Nucleus accumbens (tissue), 56 donors: ENCODE results near the gene ENTPD6.
"Not testable (repeated sequence)": the region's sequence is repeated elsewhere in the genome, so short reads cannot be mapped to it uniquely, and the experiment has no call there.

Source experiments
- DNase-seq, 56 donors: peaks; one replicate each; lab custom pipeline; 2025; lab: John Stamatoyannopoulos, UW

The ENTPD6 gene

GRCh38 chr20:25221592-25222460, 26.3 kb downstream of the ENTPD6 start:
- no peak for DNase-seq

GRCh38 chr20:25222461-25223178, 27.1 kb downstream of the ENTPD6 start:
- no peak for DNase-seq

DNA sequence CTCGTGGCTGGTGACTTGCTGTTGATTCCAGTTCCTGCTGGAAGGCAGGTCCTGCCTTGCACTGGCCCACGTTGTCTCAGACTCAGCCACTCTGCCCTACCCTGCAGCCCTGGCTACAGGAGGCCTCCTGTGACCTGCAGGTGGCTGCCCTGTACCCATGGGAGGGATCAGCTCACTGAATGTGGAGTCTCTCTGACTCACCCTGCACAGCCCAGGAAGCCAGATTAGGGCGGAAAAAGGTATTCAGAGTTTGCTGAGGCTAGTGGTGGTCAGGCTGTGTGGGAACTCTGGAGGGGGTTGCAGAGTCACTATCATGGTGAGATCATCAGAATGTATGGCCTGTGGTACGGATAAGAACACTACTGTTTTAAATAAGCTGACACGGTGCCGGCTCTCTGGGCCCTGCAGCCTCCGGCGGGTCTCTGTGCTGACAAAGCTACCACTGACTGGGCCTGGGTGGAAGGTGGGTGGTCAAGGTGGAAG, 27.7 kb downstream of the ENTPD6 start:
- no peak for DNase-seq

GRCh38 chr20:25223765-25224720, 28.5 kb downstream of the ENTPD6 start:
- DNase-seq = no peak

- DNase-seq = no peak
Measured at GRCh38 chr20:25224941-25225340, 29.4 kb downstream of the ENTPD6 start.

DNA sequence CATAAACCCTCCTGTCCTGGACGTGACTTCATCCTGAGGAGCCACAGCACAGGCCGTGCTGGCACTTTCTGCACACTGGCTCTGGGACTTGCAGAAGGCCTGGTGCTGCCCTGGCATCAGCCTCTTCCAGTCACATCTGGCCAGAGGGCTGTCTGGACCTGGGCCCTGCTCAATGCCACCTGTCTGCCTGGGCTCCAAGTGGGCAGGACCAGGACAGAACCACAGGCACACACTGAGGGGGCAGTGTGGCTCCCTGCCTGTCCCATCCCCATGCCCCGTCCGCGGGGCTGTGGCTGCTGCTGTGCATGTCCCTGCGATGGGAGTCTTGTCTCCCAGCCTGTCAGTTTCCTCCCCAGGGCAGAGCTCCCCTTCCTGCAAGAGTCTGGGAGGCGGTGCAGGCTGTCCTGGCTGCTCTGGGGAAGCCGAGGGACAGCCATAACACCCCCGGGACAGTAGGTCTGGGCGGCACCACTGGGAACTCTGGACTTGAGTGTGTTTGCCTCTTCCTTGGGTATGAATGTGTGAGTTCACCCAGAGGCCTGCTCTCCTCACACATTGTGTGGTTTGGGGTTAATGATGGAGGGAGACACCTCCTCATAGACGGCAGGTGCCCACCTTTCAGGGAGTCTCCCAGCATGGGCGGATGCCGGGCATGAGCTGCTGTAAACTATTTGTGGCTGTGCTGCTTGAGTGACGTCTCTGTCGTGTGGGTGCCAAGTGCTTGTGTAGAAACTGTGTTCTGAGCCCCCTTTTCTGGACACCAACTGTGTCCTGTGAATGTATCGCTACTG, 30.3 kb downstream of the ENTPD6 start:
- no peak for DNase-seq

DNA sequence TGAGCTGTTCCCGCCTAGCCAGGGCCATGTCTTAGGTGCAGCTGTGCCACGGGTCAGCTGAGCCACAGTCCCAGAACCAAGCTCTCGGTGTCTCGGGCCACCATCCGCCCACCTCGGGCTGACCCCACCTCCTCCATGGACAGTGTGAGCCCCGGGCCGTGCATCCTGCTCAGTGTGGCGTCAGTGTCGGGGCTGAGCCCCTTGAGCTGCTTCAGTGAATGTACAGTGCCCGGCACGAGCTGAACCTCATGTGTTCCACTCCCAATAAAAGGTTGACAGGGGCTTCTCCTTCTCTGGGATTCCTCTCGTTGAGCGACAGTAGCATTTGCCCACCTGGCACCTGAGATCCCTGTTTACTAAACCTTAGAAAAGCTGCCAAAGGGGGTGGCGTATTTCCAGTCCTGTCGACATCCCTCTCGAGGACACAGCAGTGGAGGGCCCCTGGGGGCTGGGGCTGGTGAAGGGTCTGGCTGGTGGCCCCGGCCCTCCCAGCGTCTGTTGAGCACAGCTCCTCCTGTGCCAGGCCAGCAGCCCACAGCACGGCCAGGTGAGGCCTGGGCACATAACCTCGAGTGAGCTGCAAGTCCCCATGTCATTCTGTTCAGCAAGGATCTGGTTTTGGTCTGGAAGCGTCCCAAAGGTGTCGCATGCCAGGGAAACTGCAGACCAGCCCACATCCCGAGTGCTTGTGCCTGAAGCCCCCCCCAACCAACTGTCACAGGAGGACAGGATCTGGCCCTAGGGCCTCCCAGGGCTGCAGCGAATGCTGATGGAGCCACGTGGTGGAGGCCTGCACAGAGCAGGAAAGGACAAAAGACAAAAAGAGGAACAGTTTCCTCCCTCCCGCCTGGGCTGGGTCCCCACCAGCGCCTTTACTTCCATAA, 31.2 kb downstream of the ENTPD6 start:
- DNase-seq = peak in 7 of 56 donors; percentile 15 to 51 (median 28)

- no peak for DNase-seq
Measured at GRCh38 chr20:25227317-25227831, 31.9 kb downstream of the ENTPD6 start.

DNA sequence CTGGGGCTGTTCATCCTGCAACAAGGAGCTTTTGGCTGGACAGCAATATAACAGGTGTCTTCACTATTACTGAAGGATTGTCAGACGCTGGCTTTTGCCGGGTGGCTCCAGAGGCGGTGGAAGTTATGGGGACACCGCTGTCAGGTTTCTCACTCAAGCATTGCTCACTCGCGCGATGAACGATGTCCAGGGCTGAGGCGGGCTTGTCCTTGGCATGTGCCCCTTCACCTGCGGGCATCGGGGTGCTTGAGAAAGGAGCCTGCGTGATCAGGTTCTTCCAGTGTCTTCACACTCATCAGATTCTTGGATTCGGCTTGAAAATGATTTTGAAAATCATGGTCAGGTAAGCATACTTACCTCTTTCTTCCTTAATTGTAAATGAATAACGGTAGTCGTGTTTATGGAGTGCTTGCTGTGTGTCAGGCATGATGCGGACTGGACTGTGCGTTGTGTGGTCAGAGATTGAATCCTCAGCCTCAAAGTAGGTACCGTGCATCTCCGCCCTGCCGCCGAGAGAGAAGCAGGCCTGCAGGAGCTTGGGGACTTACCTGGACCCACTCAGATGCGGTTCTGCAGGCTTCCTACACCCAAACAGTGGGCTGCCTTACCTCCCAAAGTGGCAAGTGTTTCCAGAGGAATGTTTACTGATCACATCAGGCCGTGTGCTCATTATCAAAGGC, 34.1 kb downstream of the ENTPD6 start:
- DNase-seq = no peak

DNA sequence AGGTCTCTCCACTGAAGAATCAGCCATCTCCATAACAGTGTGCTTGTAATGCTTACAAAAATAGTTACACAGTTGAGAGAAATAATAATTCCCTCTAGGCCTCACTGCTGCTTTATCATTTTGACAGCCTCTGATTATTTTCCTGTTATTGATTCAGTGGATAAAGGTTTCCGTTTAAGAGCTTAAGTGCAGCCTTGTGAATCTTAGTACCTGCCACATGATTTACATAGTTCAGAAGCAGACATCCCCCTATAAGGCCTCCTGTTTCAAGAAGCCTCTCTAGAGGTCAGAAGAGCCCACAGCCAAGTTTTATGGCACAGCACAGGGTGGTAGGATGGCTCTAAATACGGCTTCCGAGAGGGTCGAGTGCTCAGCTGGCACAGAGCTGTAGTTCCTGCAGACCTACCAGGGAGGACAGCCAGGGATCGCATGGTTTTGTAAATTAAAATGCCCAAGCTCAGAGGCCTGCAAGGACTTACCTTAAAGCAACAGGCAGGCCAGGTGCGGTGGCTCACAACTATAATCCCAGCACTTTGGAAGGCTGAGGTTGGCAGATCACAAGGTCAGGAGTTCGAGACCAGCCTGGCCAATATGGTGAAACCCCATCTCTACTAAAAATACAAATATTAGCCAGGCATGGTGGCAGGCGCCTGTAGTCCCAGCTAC, 34.8 kb downstream of the ENTPD6 start:
- no peak for DNase-seq

DNA sequence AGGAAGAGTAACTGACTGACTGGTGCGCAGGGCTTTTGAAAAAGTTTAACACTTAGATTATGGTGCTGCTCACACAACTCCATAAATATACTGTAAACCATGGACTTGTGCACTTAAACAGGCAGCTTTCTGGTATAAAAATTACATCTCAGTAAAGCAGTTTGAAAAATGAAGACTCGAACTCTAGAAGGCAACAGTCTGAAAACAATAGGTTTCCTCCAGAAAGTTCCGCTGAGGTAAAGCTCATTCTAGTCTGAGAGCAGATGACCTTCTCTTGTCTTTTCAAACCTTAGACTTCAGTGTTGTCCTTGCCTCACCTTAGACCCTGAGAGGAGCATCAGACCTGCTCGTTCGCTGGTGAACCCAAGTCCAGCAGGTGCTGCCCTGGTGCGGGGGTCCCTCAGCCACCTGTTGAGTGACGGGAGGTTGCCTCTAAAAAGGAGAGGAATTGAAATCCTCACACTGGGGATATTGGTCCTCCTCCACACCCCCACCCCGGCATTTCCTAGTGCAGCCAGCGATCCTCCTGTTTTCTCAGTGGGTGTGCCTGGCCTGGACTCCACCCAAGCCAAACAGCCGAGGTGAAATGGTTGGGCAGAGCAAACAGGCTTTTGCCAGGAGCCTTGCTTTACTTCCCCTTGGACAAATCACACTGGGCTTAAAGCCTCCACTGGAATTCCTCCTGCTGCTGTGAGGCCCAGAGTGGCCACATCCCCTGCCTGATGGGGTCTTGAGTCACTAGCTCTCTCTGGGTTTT, 37.7 kb downstream of the ENTPD6 start:
- no peak for DNase-seq

GRCh38 chr20:25234009-25234849, 38.7 kb downstream of the ENTPD6 start:
- not testable (repeated sequence) for DNase-seq

GRCh38 chr20:25236450-25237304, 41.2 kb downstream of the ENTPD6 start:
- no peak for DNase-seq

DNA sequence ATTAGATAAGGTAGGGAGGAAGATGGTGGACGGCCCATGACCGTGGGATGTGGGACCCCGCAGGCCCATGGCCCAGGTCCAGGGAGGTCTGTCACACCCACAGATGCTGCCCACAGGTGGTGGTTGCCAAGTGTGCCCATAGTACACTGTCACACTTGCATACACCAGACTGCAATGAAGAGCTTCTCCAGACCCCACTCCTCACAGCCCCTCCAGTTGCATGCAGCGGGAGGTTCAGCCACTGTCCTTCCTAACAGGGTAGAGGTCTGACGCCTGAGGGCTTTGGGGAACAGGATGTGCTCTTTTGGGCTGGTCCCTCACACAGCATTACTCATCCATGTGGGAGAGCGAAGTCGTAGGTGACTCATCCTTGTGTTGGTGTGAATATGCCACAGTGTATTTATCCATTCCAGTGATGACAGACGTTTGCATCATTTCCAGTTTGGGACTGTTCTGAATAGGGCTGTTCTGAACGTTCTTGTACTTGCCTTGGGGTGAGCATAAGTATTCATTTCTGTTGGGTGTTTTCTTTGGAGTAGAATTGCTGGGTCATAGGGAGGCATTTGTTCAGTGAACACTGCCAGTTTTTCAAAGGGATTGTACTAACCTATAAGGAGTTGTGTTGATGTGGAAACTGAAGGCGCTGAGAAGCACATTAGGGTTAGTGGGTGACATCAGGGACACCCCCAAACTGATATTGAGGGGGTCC, 42.3 kb downstream of the ENTPD6 start:
- DNase-seq = peak in 24 of 56 donors; percentile 18 to 84 (median 40)
